Panc1 (cell line): ENCODE results near the gene RFX2.

Experiments used
- CTCF ChIP-seq: fragments of 450-650 bp; IDR thresholded peaks from 2 replicates; pipeline ENCODE4 v1.5.1; 2017; ENCODE audit warnings: mild to moderate bottlenecking
- POLR2AphosphoS5 ChIP-seq: IDR thresholded peaks from 2 replicates; pipeline ENCODE4 v1.6.1; 2012; ENCODE audit warnings: mild to moderate bottlenecking, low read depth, low read length, moderate library complexity
- SIN3A ChIP-seq: IDR thresholded peaks from 2 replicates; pipeline ENCODE4 v1.6.1; 2012; ENCODE audit warnings: low read depth, mild to moderate bottlenecking, low read length, moderate library complexity, borderline replicate concordance; ENCODE audit not compliant: insufficient read depth
- TCF7L2 ChIP-seq: IDR thresholded peaks from 2 replicates; pipeline ENCODE4 v1.6.1; 2011; ENCODE audit warnings: mild to moderate bottlenecking, low read depth, low read length, inconsistent platforms
- TF ChIP-seq, protein P1 (sequence below), 2 experiments: IDR thresholded peaks; 2 replicates each; pipeline ENCODE4 v1.6.1; 2011 to 2012; ENCODE audit warnings: low read depth in 2 of 2, control low read depth in 1 of 2, low read length in 1 of 2, mild to moderate bottlenecking in 1 of 2, moderate library complexity in 1 of 2; ENCODE audit not compliant: insufficient read depth in 1 of 2

DNA sequence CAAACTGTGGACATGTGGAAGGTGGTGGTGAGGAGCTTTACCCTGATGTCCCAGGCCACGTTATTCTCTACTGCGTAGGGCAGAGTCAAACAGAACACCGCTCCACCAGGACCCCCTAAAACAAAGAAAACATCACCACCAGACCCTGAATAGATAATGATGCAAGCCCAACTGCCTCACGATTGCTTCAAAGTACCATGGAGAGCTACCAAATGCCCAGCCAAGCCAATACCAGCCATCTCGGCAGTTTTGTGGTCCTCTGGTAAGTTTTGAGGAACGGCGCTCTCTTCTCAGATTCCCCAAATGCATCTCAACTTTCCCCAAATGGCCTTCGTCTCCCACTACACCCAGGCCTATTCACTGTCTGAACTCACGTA, 138.0 kb downstream of the RFX2 start:
- TF ChIP-seq CTCF (no peak), SIN3A (no peak), POLR2AphosphoS5 (no peak), TCF7L2 (no peak)
- TF ChIP-seq, protein P1, sequence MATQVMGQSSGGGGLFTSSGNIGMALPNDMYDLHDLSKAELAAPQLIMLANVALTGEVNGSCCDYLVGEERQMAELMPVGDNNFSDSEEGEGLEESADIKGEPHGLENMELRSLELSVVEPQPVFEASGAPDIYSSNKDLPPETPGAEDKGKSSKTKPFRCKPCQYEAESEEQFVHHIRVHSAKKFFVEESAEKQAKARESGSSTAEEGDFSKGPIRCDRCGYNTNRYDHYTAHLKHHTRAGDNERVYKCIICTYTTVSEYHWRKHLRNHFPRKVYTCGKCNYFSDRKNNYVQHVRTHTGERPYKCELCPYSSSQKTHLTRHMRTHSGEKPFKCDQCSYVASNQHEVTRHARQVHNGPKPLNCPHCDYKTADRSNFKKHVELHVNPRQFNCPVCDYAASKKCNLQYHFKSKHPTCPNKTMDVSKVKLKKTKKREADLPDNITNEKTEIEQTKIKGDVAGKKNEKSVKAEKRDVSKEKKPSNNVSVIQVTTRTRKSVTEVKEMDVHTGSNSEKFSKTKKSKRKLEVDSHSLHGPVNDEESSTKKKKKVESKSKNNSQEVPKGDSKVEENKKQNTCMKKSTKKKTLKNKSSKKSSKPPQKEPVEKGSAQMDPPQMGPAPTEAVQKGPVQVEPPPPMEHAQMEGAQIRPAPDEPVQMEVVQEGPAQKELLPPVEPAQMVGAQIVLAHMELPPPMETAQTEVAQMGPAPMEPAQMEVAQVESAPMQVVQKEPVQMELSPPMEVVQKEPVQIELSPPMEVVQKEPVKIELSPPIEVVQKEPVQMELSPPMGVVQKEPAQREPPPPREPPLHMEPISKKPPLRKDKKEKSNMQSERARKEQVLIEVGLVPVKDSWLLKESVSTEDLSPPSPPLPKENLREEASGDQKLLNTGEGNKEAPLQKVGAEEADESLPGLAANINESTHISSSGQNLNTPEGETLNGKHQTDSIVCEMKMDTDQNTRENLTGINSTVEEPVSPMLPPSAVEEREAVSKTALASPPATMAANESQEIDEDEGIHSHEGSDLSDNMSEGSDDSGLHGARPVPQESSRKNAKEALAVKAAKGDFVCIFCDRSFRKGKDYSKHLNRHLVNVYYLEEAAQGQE (IDR thresholded peaks at IDR 0.05; ENCODE audit: insufficient read depth in 1 of 2, low read depth in 2 of 2, low read length in 1 of 2) = peak; percentile 79 to 80
